H9 (cell line): Measurements from ENCODE around the gene CKM. TPM values are rescaled to one million over a fixed set of nuclear protein-coding genes. Genes with fewer than 3 reads are reported as not detected.

Source experiments
- DNase-seq: peaks from one replicate; pipeline ENCODE4 v3.0.0-alpha.2; 2017
- H2AFZ ChIP-seq: one replicate; pipeline ENCODE4 v1.6.1; 2013; ENCODE audit warnings: mild to moderate bottlenecking, low read length, control low read depth, moderate library complexity
- H2AK5ac ChIP-seq: 2 replicates; pipeline ENCODE4 v1.6.1; 2013; ENCODE audit warnings: low read length, control low read depth, mixed read lengths; ENCODE audit not compliant: insufficient read length
- H2BK120ac ChIP-seq: one replicate; pipeline ENCODE4 v1.6.1; 2013; ENCODE audit warnings: low read depth, mild to moderate bottlenecking, low read length, control low read depth, inconsistent platforms; ENCODE audit not compliant: poor library complexity, severe bottlenecking
- H2BK12ac ChIP-seq: 2 replicates; pipeline ENCODE4 v1.6.1; 2013; ENCODE audit warnings: low read length, control low read depth, mixed read lengths, low read depth; ENCODE audit not compliant: insufficient read length
- H2BK15ac ChIP-seq: 2 replicates; pipeline ENCODE4 v1.6.1; 2013; ENCODE audit warnings: low read depth, low read length, control low read depth
- H2BK20ac ChIP-seq: one replicate; pipeline ENCODE4 v1.6.1; 2013; ENCODE audit warnings: low read depth, mild to moderate bottlenecking, low read length, control low read depth, inconsistent platforms; ENCODE audit not compliant: poor library complexity, severe bottlenecking
- H2BK5ac ChIP-seq: 2 replicates; pipeline ENCODE4 v1.6.1; 2013; ENCODE audit warnings: low read length, control low read depth, mixed read lengths; ENCODE audit not compliant: insufficient read length
- H3K14ac ChIP-seq: 2 replicates; pipeline ENCODE4 v1.6.1; 2013; ENCODE audit warnings: low read length, control low read depth; ENCODE audit not compliant: insufficient read depth
- H3K18ac ChIP-seq: 2 replicates; pipeline ENCODE4 v1.6.1; 2013; ENCODE audit warnings: low read depth, mild to moderate bottlenecking, mixed read lengths, low read length, control low read depth; ENCODE audit not compliant: insufficient read length
- H3K23ac ChIP-seq: 2 replicates; pipeline ENCODE4 v1.6.1; 2013; ENCODE audit warnings: low read length, control low read depth, mixed read lengths, low read depth; ENCODE audit not compliant: insufficient read length
- H3K23me2 ChIP-seq: 2 replicates; pipeline ENCODE4 v1.6.1; 2013; ENCODE audit warnings: low read depth, mild to moderate bottlenecking, mixed read lengths, low read length, control low read depth; ENCODE audit not compliant: insufficient read length, poor library complexity, severe bottlenecking
- H3K27ac ChIP-seq: 2 replicates; pipeline ENCODE4 v1.5.1; 2013; ENCODE audit warnings: low read length, control low read depth, mixed read lengths, low read depth; ENCODE audit not compliant: insufficient read length
- H3K27me3 ChIP-seq: 2 replicates; pipeline ENCODE4 v1.6.1; 2013; ENCODE audit warnings: low read length, control low read depth, inconsistent platforms; ENCODE audit not compliant: insufficient read depth
- H3K4ac ChIP-seq: 2 replicates; pipeline ENCODE4 v1.6.1; 2013; ENCODE audit warnings: low read depth, mild to moderate bottlenecking, control low read depth, inconsistent platforms, low read length, moderate library complexity
- H3K4me1 ChIP-seq: 2 replicates; pipeline ENCODE4 v1.6.1; 2013; ENCODE audit warnings: low read length, control low read depth, inconsistent platforms; ENCODE audit not compliant: insufficient read depth
- H3K4me2 ChIP-seq: 2 replicates; pipeline ENCODE4 v1.6.1; 2013; ENCODE audit warnings: low read length, control low read depth, mixed read lengths; ENCODE audit not compliant: insufficient read length, insufficient read depth
- H3K56ac ChIP-seq: 2 replicates; pipeline ENCODE4 v1.6.1; 2013; ENCODE audit warnings: low read depth, mild to moderate bottlenecking, mixed read lengths, low read length, control low read depth; ENCODE audit not compliant: insufficient read length
- H3K79me1 ChIP-seq: 2 replicates; pipeline ENCODE4 v1.6.1; 2013; ENCODE audit warnings: low read depth, mild to moderate bottlenecking, moderate library complexity, low read length, control low read depth, inconsistent platforms; ENCODE audit not compliant: insufficient read depth, poor library complexity, severe bottlenecking
- H3K79me2 ChIP-seq: 2 replicates; pipeline ENCODE4 v1.6.1; 2013; ENCODE audit warnings: low read length, control low read depth, inconsistent platforms; ENCODE audit not compliant: insufficient read depth
- H3K9ac ChIP-seq: 2 replicates; pipeline ENCODE4 v1.6.1; 2013; ENCODE audit warnings: low read length, control low read depth, mixed read lengths; ENCODE audit not compliant: insufficient read length; ENCODE audit errors: extremely low read depth
- H3K9me3 ChIP-seq: one replicate; pipeline ENCODE4 v1.6.1; 2013; ENCODE audit warnings: low read depth, low read length, inconsistent platforms; ENCODE audit not compliant: control insufficient read depth
- H3T11ph ChIP-seq: one replicate; pipeline ENCODE4 v1.6.1; 2013; ENCODE audit warnings: mild to moderate bottlenecking, low read length, control low read depth, inconsistent platforms
- H4K20me1 ChIP-seq: one replicate; pipeline ENCODE4 v1.6.1; 2013; ENCODE audit not compliant: control insufficient read depth, insufficient read length, insufficient read depth
- H4K5ac ChIP-seq: 2 replicates; pipeline ENCODE4 v1.6.1; 2013; ENCODE audit warnings: low read depth, mild to moderate bottlenecking, mixed read lengths, low read length, control low read depth; ENCODE audit not compliant: insufficient read length
- H4K8ac ChIP-seq: replicated peaks from 2 replicates; pipeline ENCODE4 v1.6.1; 2013; ENCODE audit warnings: low read length, control low read depth, mixed read lengths, low read depth; ENCODE audit not compliant: insufficient read length
- H4K91ac ChIP-seq: 2 replicates; pipeline ENCODE4 v1.6.1; 2013; ENCODE audit warnings: low read depth, mild to moderate bottlenecking, moderate library complexity, mixed read lengths, low read length, control low read depth; ENCODE audit not compliant: insufficient read length
- H3K27ac Mint-ChIP-seq, 3 experiments: 2 replicates in 2 of 3; 3 replicates in 1 of 3; pipeline ENCODE4 v1.8.0; 2020 to 2021; ENCODE audit warnings: mixed read lengths in 3 of 3, mild to moderate bottlenecking in 1 of 3, moderate library complexity in 1 of 3
- H3K27me3 Mint-ChIP-seq: 2 replicates; pipeline ENCODE4 v1.8.0; 2021; ENCODE audit warnings: low read depth, mild to moderate bottlenecking, moderate library complexity, mixed read lengths
- H3K36me3 Mint-ChIP-seq, 3 experiments: 2 replicates in 2 of 3; 3 replicates in 1 of 3; pipeline ENCODE4 v1.8.0; 2020 to 2021; ENCODE audit warnings: low read depth in 3 of 3, mixed read lengths in 3 of 3; ENCODE audit not compliant: insufficient read depth in 1 of 3
- H3K4me1 Mint-ChIP-seq, 2 experiments: 2 replicates each; pipeline ENCODE4 v1.8.0; 2020; ENCODE audit warnings: mixed read lengths in 2 of 2
- H3K4me3 Mint-ChIP-seq, 2 experiments: 2 replicates in 1 of 2; 3 replicates in 1 of 2; pipeline ENCODE4 v1.8.0; 2020 to 2021; ENCODE audit warnings: mild to moderate bottlenecking in 2 of 2, mixed read lengths in 2 of 2, moderate library complexity in 1 of 2
- H3K9me3 Mint-ChIP-seq, 2 experiments: 2 replicates in 1 of 2; 3 replicates in 1 of 2; pipeline ENCODE4 v1.8.0; 2020; ENCODE audit warnings: mild to moderate bottlenecking in 2 of 2, mixed read lengths in 2 of 2, moderate library complexity in 1 of 2
- WGBS: extraction: QIAGEN DNeasy Blood & Tissue Kit; methylation state at CpG from one replicate; pipeline ENCODE4 v1.1.7; 2013; ENCODE audit warnings: missing lambda C conversion rate, low lambda C conversion rate, mixed read lengths; ENCODE audit not compliant: insufficient read length; ENCODE audit errors: extremely low coverage; 5-methylcytosine and 5-hydroxymethylcytosine counted together
- total RNA-seq: library from RNA; stranded (reverse); gene quantifications from 2 replicates; pipeline ENCODE4 v1.2.1, GENCODE V29; 2021
- TF ChIP-seq, protein P1 (sequence below): fragments of 200-600 bp; sonication (generic); conservative IDR thresholded peaks from 3 replicates; pipeline ENCODE4 v1.8.0; 2021; ENCODE audit warnings: antibody characterized with exemption, mild to moderate bottlenecking

Gene CKM
- total RNA-seq, 1 experiment from 2014 or later: not detected

DNA sequence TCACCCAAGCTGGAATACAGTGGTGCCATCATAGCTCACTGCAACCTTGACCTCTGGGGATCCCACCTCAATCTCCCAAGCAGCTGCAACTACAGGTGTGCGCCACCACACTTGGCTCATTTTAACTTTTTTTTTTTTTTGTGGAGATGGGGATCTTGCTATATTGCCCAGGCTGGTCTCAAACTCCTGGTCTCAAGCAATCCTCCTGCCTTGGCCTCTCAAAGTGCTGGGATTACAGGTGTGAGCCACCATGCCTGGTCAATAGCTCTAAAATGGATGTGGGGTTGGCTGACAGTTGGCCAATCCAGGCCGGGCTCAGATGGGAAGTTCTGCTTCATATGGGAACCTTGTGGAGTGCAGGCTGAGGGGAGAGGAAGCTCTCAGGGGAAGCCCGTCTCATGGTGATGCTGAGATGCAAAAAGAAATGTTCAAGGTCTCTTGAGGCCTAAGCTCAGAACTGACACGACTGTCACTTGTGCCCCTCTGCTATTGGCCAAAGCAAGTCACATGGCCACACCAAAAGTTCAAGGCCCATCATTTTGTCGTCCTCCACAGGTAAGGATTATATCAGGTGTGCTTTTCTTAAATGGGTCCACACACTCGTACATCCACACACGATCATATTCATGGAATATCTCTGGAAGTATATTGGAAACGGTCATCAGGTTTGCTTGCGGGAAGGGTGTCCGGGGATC, 11.1 kb upstream of the CKM start:
- H4K8ac ChIP-seq: no peak overlapping the region
- no CpG with 5 or more reads among the region's 10 CpGs for WGBS
- H3K9me3 ChIP-seq: no peaks in the 10 kb centered on the region
- no peak overlapping the region for H2BK5ac ChIP-seq
- no peaks in the 10 kb centered on the region for H4K20me1 ChIP-seq
- no peaks in the 10 kb centered on the region for H3K79me2 ChIP-seq
- no peaks in the 10 kb centered on the region for H3K79me1 ChIP-seq
- no peak overlapping the region for H4K5ac ChIP-seq
- TF ChIP-seq, protein P1, sequence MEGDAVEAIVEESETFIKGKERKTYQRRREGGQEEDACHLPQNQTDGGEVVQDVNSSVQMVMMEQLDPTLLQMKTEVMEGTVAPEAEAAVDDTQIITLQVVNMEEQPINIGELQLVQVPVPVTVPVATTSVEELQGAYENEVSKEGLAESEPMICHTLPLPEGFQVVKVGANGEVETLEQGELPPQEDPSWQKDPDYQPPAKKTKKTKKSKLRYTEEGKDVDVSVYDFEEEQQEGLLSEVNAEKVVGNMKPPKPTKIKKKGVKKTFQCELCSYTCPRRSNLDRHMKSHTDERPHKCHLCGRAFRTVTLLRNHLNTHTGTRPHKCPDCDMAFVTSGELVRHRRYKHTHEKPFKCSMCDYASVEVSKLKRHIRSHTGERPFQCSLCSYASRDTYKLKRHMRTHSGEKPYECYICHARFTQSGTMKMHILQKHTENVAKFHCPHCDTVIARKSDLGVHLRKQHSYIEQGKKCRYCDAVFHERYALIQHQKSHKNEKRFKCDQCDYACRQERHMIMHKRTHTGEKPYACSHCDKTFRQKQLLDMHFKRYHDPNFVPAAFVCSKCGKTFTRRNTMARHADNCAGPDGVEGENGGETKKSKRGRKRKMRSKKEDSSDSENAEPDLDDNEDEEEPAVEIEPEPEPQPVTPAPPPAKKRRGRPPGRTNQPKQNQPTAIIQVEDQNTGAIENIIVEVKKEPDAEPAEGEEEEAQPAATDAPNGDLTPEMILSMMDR: no peak
- no peak overlapping the region for H3K27ac ChIP-seq
- Mint-ChIP-seq H3K27ac (no peak overlapping the region), H3K36me3 (no peaks in the 10 kb centered on the region), H3K4me3 (no peak overlapping the region), H3K27me3 (peaks cover 30% of the 10 kb centered on the region), H3K4me1 (peaks cover 0 to 8% of the 10 kb centered on the region in 2 experiments; a peak in 1 of 4 replicates), H3K9me3 (no peaks in the 10 kb centered on the region)
- H3K23me2 ChIP-seq: no peaks in the 10 kb centered on the region
- no peak overlapping the region for H2AFZ ChIP-seq
- no peak overlapping the region for H3K4me2 ChIP-seq
- H3K4ac ChIP-seq: no peak overlapping the region
- DNase-seq: no peak
- no peak overlapping the region for H2BK20ac ChIP-seq
- H3K9ac ChIP-seq: no peak overlapping the region
- no peak overlapping the region for H2BK15ac ChIP-seq
- no peaks in the 10 kb centered on the region for H3K4me1 ChIP-seq
- H3K18ac ChIP-seq: no peak overlapping the region
- H2AK5ac ChIP-seq: no peak overlapping the region
- H2BK12ac ChIP-seq: no peak overlapping the region
- no peak overlapping the region for H3K56ac ChIP-seq
- H4K91ac ChIP-seq: no peak overlapping the region
- no peak overlapping the region for H2BK120ac ChIP-seq
- H3T11ph ChIP-seq: no peak overlapping the region
- no peaks in the 10 kb centered on the region for H3K27me3 ChIP-seq
- H3K23ac ChIP-seq: no peak overlapping the region
- no peak overlapping the region for H3K14ac ChIP-seq
